ENCODE measurements around the gene RIPOR1.
A peak's percentile ranks its signal among the peaks of the same experiment; 100 is the strongest.

RIPOR1 gene

GRCh38 chr16:67528222-67528869 is at the start of gene RIPOR1:
RIPOR1 (plus strand) TSS chr16:67528829; CDS start chr16:67538447, 9,618 bp downstream.
- DNase-seq (ENCODE audit: extremely low read depth, insufficient read length), result no peak
- H3K27me3 ChIP-seq (replicated peaks; ENCODE audit: control insufficient read depth, insufficient read depth, low read length), result no peaks in the 10 kb centered on the region

GRCh38 chr16:67480833-67481560 is 47.6 kb upstream of the RIPOR1 start, which contains the start of gene ATP6V0D1:
ATP6V0D1 (minus strand) TSS chr16:67481157; CDS start chr16:67481086, 71 bp downstream.
- peaks cover 8% of the 10 kb centered on the region for H3K36me3 ChIP-seq (ENCODE audit: control insufficient read depth, insufficient read depth, low read length)
- TF ChIP-seq CTCF (IDR thresholded peaks at IDR 0.05; ENCODE audit: insufficient read depth, low read length, poor library complexity, severe bottlenecking), result peak; percentile 86
- peak within 1 kb of the TSS; percentile 98 for H3K4me3 ChIP-seq (replicated peaks; ENCODE audit: low read depth, low read length)
- DNase-seq (ENCODE audit: extremely low read depth, insufficient read length), result peak; percentile 99
- no peaks in the 10 kb centered on the region for H3K27me3 ChIP-seq (replicated peaks; ENCODE audit: control insufficient read depth, insufficient read depth, low read length)

More at GRCh38 chr16:67528222-67528869, at the start of gene RIPOR1:
- no peaks in the 10 kb centered on the region for H3K36me3 ChIP-seq (ENCODE audit: control insufficient read depth, insufficient read depth, low read length)
- H3K4me3 ChIP-seq (replicated peaks; ENCODE audit: low read depth, low read length), result peak within 1 kb of the TSS; percentile 59
- TF ChIP-seq CTCF (IDR thresholded peaks at IDR 0.05; ENCODE audit: insufficient read depth, low read length, poor library complexity, severe bottlenecking), result no peak

GRCh38 chr16:67481561-67482232 is 46.9 kb upstream of the RIPOR1 start:
- no peak for TF ChIP-seq CTCF (IDR thresholded peaks at IDR 0.05; ENCODE audit: insufficient read depth, low read length, poor library complexity, severe bottlenecking)
- H3K36me3 ChIP-seq (ENCODE audit: control insufficient read depth, insufficient read depth, low read length), result peaks cover 9% of the 10 kb centered on the region
- peak overlapping the region; percentile 71 for H3K4me3 ChIP-seq (replicated peaks; ENCODE audit: low read depth, low read length)
- no peaks in the 10 kb centered on the region for H3K27me3 ChIP-seq (replicated peaks; ENCODE audit: control insufficient read depth, insufficient read depth, low read length)
- no peak for DNase-seq (ENCODE audit: extremely low read depth, insufficient read length)

GRCh38 chr16:67482233-67482924 is 46.2 kb upstream of the RIPOR1 start:
- Histone ChIP-seq H3K4me3 (replicated peaks; ENCODE audit: low read depth, low read length) (peak overlapping the region; percentile 71), H3K27me3 (replicated peaks; ENCODE audit: control insufficient read depth, insufficient read depth, low read length) (no peaks in the 10 kb centered on the region), H3K36me3 (ENCODE audit: control insufficient read depth, insufficient read depth, low read length) (peaks cover 10% of the 10 kb centered on the region)
- DNase-seq (ENCODE audit: extremely low read depth, insufficient read length), result no peak
- no peak for TF ChIP-seq CTCF (IDR thresholded peaks at IDR 0.05; ENCODE audit: insufficient read depth, low read length, poor library complexity, severe bottlenecking)

- Histone ChIP-seq H3K36me3 (ENCODE audit: control insufficient read depth, insufficient read depth, low read length) (peaks cover 10% of the 10 kb centered on the region), H3K4me3 (replicated peaks; ENCODE audit: low read depth, low read length) (peak within 1 kb of the TSS; percentile 71), H3K27me3 (replicated peaks; ENCODE audit: control insufficient read depth, insufficient read depth, low read length) (no peaks in the 10 kb centered on the region)
- TF ChIP-seq CTCF (IDR thresholded peaks at IDR 0.05; ENCODE audit: insufficient read depth, low read length, poor library complexity, severe bottlenecking), result no peak
- DNase-seq (ENCODE audit: extremely low read depth, insufficient read length), result no peak
These were observed 45.5 kb upstream of the RIPOR1 start, which contains the start of gene AGRP for GRCh38 chr16:67483150-67483549. AGRP (minus strand) TSS chr16:67483547; CDS start chr16:67483398, 149 bp downstream.

Measured in GM06990 (cell line).